Tibial nerve (tissue), 4 donors: Measurements from ENCODE around the gene TGFB2.

Source experiments
- CTCF ChIP-seq, 5 experiments: fragments of 200-600 bp in 3 of 5; fragments of 450-650 bp in 2 of 5; sonication (generic) in 3 of 5; IDR thresholded peaks; one replicate each; pipeline ENCODE4 v1.5.1; 2016 to 2019; ENCODE audit warnings: antibody characterized with exemption in 5 of 5, mild to moderate bottlenecking in 3 of 5, moderate library complexity in 2 of 5
- EP300 ChIP-seq, 2 donors: sonication (generic); formaldehyde crosslinking; IDR thresholded peaks; one replicate each; pipeline ENCODE4 v1.6.1; 2017; ENCODE audit warnings: antibody characterized with exemption in 2 of 2, mild to moderate bottlenecking in 1 of 2
- POLR2A ChIP-seq, 2 donors: fragments of 450-650 bp; IDR thresholded peaks; one replicate each; pipeline ENCODE4 v1.6.1; 2017; ENCODE audit warnings: antibody characterized with exemption in 2 of 2, mild to moderate bottlenecking in 2 of 2, moderate library complexity in 2 of 2

- TF ChIP-seq CTCF (IDR thresholded peaks at IDR 0.05) (no peak), POLR2A (IDR thresholded peaks at IDR 0.05) (no peak), EP300 (IDR thresholded peaks at IDR 0.05) (no peak)
Measured at GRCh38 chr1:218369688-218370511, 24.8 kb downstream of the TGFB2 start.
